HepG2 (cell line): ENCODE results near the gene PRRT1. TPM values are rescaled to one million over a fixed set of nuclear protein-coding genes. Genes with fewer than 3 reads are reported as not detected.

Experiments used
- BHLHE40 ChIP-seq: IDR thresholded peaks from 2 replicates; pipeline ENCODE4 v1.6.1; 2011; ENCODE audit warnings: low read length, improper control_type of control experiment
- CBX1 ChIP-seq: IDR thresholded peaks from one replicate; pipeline ENCODE4 v1.6.1; 2016; ENCODE audit warnings: antibody characterized with exemption, low read depth
- HNF4A ChIP-seq: sonication (generic); formaldehyde crosslinking; IDR thresholded peaks from 2 replicates; pipeline ENCODE4 v1.4.0; 2020; ENCODE audit warnings: missing genetic modification reagents
- HNRNPLL ChIP-seq: fragments of 200-400 bp; formaldehyde crosslinking; IDR thresholded peaks from 2 replicates; pipeline ENCODE4 v1.6.1; 2017; ENCODE audit warnings: mild to moderate bottlenecking, low read depth, low read length; ENCODE audit not compliant: poor library complexity, severe bottlenecking
- MXI1 ChIP-seq: IDR thresholded peaks from 3 replicates; pipeline ENCODE4 v1.6.1; 2012; ENCODE audit warnings: low read depth, low read length, inconsistent platforms, borderline replicate concordance
- PPARG ChIP-seq: conservative IDR thresholded peaks from 2 replicates; pipeline ENCODE4 v1.6.1; 2016; ENCODE audit warnings: missing biosample characterization, missing genetic modification reagents
- SRSF1 ChIP-seq: fragments of 200-400 bp; formaldehyde crosslinking; optimal IDR thresholded peaks from 2 replicates; pipeline ENCODE3; 2017; ENCODE audit warnings: mild to moderate bottlenecking, low read depth, low read length, moderate library complexity
- THAP11 ChIP-seq: IDR thresholded peaks from 2 replicates; pipeline ENCODE4 v1.6.1; 2016; ENCODE audit warnings: missing biosample characterization, missing genetic modification reagents
- THYN1 ChIP-seq: sonication (generic); formaldehyde crosslinking; IDR thresholded peaks from 2 replicates; pipeline ENCODE4 v1.8.1; 2023; ENCODE audit warnings: low read depth, mild to moderate bottlenecking, moderate library complexity, missing genetic modification reagents, borderline replicate concordance
- ZFP37 ChIP-seq: sonication (generic); formaldehyde crosslinking; IDR thresholded peaks from 2 replicates; pipeline ENCODE4 v1.4.0; 2020; ENCODE audit warnings: missing genetic modification reagents, borderline replicate concordance
- ZNF556 ChIP-seq: sonication (generic); formaldehyde crosslinking; IDR thresholded peaks from 2 replicates; pipeline ENCODE4 v1.4.0; 2020; ENCODE audit warnings: mild to moderate bottlenecking, missing genetic modification reagents, borderline replicate concordance
- ZNF709 ChIP-seq: sonication (generic); formaldehyde crosslinking; IDR thresholded peaks from 2 replicates; pipeline ENCODE4 v1.5.0; 2020; ENCODE audit warnings: mild to moderate bottlenecking, missing genetic modification reagents
- ZNF781 ChIP-seq: sonication (generic); formaldehyde crosslinking; IDR thresholded peaks from 2 replicates; pipeline ENCODE4 v1.5.1; 2020; ENCODE audit warnings: borderline replicate concordance, mild to moderate bottlenecking, missing genetic modification reagents; ENCODE audit errors: not compliant biosample characterization
- ZNF790 ChIP-seq: sonication (generic); formaldehyde crosslinking; IDR thresholded peaks from 2 replicates; pipeline ENCODE4 v1.8.0; 2022; ENCODE audit warnings: missing genetic modification reagents, mild to moderate bottlenecking, borderline replicate concordance
- polyA plus RNA-seq, 8 experiments: library from polyadenylated mRNA; depleted of rRNA in 3 of 8; stranded (reverse) in 7 of 8; unstranded in 1 of 8; fragments of >200 nt; fragmentation: Illumina TruSeq in 4 of 8; extraction: Trizol in 4 of 8; gene quantifications; 2 replicates each; pipeline versions ENCODE4 v1.2.1 to v1.2.3, GENCODE V29; 2011 to 2016; ENCODE audit warnings: low read depth in 4 of 8, missing spikeins in 1 of 8, mixed read lengths in 1 of 8; ENCODE audit not compliant: insufficient read depth in 1 of 8
- total RNA-seq, 5 experiments: library from RNA; depleted of rRNA; stranded (reverse); fragments of >200 nt; fragmentation: Illumina TruSeq; extraction: Trizol; gene quantifications; 2 replicates each; pipeline ENCODE4 v1.2.3, GENCODE V29; 2016; ENCODE audit warnings: low read depth in 1 of 5
- TF ChIP-seq, protein P1 (sequence below): sonication (generic); formaldehyde crosslinking; IDR thresholded peaks from 2 replicates; pipeline ENCODE4 v1.8.1; 2023; ENCODE audit warnings: missing genetic modification reagents, mild to moderate bottlenecking, borderline replicate concordance
- TF ChIP-seq, protein P2 (sequence below): sonication (generic); formaldehyde crosslinking; IDR thresholded peaks from 2 replicates; pipeline ENCODE4 v1.5.0; 2020; ENCODE audit warnings: mild to moderate bottlenecking, missing genetic modification reagents, borderline replicate concordance
- TF ChIP-seq, protein P3 (sequence below): sonication (generic); formaldehyde crosslinking; IDR thresholded peaks from 2 replicates; pipeline ENCODE4 v1.4.0; 2020; ENCODE audit warnings: missing genetic modification reagents, borderline replicate concordance
- TF ChIP-seq, protein P4 (sequence below): sonication (generic); formaldehyde crosslinking; conservative IDR thresholded peaks from 2 replicates; pipeline ENCODE4 v1.5.0; 2020; ENCODE audit warnings: missing genetic modification reagents

The PRRT1 gene
- total and polyA plus RNA-seq, 2 of the 13 experiments (the other 11 are each of a cell fraction or from before 2014, with no cell fraction given) = 0.64 to 1.4 TPM

DNA sequence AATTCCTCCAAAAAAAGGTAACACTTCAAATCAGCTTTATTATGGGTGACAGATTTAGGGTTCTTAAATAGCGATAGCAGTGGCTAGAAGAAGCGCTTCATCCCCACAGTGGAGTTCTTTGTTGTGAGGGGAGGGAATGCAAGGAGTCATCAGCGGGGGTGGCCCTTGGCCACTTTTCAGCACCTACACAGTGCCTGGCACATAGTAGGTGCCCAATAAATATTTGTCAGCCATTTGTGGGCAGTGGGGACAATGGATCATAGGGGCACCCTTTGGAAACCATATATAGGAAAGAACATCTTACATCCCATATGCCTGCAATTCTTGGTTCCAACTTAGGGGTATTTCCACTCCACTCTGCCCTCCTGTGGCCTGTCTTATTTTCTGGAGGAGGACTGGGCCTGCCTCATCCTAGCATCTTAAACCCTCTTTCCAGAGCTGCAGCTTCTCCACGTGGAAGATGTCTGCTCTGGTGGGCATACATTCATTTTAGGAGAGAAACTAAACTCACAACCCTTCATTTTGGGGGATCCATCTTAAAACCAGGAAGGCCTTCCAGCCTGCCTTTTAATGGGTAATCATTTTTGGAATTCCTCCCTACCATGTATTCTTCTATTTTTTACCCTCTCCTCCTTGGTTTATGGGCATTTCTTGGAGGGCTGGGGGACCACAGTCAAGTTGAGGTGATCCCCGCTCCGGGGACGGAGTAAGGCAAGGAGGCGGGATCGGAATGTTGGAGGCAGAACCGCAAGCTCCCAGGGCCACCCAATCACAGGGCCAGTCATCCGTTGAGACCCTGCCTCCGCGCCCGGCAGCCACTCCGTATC lies 43.3 kb upstream of the PRRT1 start (continued):
- TF ChIP-seq, protein P1, sequence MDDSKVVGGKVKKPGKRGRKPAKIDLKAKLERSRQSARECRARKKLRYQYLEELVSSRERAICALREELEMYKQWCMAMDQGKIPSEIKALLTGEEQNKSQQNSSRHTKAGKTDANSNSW (CRISPR knock-in tag) = 0 out of 2 replicates have a peak, but pooled peaks have one; percentile 21
- peak; percentile 40; the same call in 1 of the 2 replicates for TF ChIP-seq ZNF790 (CRISPR knock-in tag)
- no peak for TF ChIP-seq CBX1
- TF ChIP-seq, protein P2, sequence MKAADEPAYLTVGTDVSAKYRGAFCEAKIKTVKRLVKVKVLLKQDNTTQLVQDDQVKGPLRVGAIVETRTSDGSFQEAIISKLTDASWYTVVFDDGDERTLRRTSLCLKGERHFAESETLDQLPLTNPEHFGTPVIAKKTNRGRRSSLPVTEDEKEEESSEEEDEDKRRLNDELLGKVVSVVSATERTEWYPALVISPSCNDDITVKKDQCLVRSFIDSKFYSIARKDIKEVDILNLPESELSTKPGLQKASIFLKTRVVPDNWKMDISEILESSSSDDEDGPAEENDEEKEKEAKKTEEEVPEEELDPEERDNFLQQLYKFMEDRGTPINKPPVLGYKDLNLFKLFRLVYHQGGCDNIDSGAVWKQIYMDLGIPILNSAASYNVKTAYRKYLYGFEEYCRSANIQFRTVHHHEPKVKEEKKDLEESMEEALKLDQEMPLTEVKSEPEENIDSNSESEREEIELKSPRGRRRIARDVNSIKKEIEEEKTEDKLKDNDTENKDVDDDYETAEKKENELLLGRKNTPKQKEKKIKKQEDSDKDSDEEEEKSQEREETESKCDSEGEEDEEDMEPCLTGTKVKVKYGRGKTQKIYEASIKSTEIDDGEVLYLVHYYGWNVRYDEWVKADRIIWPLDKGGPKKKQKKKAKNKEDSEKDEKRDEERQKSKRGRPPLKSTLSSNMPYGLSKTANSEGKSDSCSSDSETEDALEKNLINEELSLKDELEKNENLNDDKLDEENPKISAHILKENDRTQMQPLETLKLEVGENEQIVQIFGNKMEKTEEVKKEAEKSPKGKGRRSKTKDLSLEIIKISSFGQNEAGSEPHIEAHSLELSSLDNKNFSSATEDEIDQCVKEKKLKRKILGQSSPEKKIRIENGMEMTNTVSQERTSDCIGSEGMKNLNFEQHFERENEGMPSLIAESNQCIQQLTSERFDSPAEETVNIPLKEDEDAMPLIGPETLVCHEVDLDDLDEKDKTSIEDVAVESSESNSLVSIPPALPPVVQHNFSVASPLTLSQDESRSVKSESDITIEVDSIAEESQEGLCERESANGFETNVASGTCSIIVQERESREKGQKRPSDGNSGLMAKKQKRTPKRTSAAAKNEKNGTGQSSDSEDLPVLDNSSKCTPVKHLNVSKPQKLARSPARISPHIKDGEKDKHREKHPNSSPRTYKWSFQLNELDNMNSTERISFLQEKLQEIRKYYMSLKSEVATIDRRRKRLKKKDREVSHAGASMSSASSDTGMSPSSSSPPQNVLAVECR (CRISPR knock-in tag) = no peak
- no peak for TF ChIP-seq HNRNPLL
- TF ChIP-seq THAP11 (CRISPR knock-in tag) = no peak
- no peak for TF ChIP-seq PPARG (CRISPR knock-in tag)
- 0 out of 2 replicates have a peak, but pooled peaks have one; percentile 76 for TF ChIP-seq THYN1 (CRISPR knock-in tag)
- peak; percentile 23; the same call in 1 of the 2 replicates for TF ChIP-seq HNF4A
- TF ChIP-seq, protein P3, sequence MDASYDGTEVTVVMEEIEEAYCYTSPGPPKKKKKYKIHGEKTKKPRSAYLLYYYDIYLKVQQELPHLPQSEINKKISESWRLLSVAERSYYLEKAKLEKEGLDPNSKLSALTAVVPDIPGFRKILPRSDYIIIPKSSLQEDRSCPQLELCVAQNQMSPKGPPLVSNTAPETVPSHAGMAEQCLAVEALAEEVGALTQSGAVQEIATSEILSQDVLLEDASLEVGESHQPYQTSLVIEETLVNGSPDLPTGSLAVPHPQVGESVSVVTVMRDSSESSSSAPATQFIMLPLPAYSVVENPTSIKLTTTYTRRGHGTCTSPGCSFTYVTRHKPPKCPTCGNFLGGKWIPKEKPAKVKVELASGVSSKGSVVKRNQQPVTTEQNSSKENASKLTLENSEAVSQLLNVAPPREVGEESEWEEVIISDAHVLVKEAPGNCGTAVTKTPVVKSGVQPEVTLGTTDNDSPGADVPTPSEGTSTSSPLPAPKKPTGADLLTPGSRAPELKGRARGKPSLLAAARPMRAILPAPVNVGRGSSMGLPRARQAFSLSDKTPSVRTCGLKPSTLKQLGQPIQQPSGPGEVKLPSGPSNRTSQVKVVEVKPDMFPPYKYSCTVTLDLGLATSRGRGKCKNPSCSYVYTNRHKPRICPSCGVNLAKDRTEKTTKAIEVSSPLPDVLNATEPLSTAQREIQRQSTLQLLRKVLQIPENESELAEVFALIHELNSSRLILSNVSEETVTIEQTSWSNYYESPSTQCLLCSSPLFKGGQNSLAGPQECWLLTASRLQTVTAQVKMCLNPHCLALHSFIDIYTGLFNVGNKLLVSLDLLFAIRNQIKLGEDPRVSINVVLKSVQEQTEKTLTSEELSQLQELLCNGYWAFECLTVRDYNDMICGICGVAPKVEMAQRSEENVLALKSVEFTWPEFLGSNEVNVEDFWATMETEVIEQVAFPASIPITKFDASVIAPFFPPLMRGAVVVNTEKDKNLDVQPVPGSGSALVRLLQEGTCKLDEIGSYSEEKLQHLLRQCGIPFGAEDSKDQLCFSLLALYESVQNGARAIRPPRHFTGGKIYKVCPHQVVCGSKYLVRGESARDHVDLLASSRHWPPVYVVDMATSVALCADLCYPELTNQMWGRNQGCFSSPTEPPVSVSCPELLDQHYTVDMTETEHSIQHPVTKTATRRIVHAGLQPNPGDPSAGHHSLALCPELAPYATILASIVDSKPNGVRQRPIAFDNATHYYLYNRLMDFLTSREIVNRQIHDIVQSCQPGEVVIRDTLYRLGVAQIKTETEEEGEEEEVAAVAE (CRISPR knock-in tag) = peak; percentile 30; the same call in 1 of the 2 replicates
- no peak for TF ChIP-seq ZNF556 (CRISPR knock-in tag)
- no peak for TF ChIP-seq MXI1
- TF ChIP-seq BHLHE40 = no peak
- TF ChIP-seq ZNF781 (CRISPR knock-in tag) = no peak
- no peak for TF ChIP-seq SRSF1
- TF ChIP-seq, protein P4, sequence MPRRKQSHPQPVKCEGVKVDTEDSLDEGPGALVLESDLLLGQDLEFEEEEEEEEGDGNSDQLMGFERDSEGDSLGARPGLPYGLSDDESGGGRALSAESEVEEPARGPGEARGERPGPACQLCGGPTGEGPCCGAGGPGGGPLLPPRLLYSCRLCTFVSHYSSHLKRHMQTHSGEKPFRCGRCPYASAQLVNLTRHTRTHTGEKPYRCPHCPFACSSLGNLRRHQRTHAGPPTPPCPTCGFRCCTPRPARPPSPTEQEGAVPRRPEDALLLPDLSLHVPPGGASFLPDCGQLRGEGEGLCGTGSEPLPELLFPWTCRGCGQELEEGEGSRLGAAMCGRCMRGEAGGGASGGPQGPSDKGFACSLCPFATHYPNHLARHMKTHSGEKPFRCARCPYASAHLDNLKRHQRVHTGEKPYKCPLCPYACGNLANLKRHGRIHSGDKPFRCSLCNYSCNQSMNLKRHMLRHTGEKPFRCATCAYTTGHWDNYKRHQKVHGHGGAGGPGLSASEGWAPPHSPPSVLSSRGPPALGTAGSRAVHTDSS (CRISPR knock-in tag) = 0 out of 2 replicates have a peak, but pooled peaks have one; percentile 21
- TF ChIP-seq ZNF709 (CRISPR knock-in tag) = 0 out of 2 replicates have a peak, but pooled peaks have one; percentile 16
- no peak for TF ChIP-seq ZFP37
